HEK293 (cell line): ENCODE data around the gene KLK4.

Experiments used
- HOXC10 ChIP-seq: sonication (generic); formaldehyde crosslinking; IDR thresholded peaks from 2 replicates; pipeline ENCODE4 v1.8.1; 2023; ENCODE audit warnings: mild to moderate bottlenecking, missing genetic modification reagents
- KLF16 ChIP-seq: fragments of 450-650 bp; formaldehyde crosslinking; IDR thresholded peaks from 2 replicates; pipeline ENCODE4 v1.5.1; 2017; ENCODE audit warnings: missing biosample characterization, missing genetic modification characterization
- PBX3 ChIP-seq: sonication (generic); formaldehyde crosslinking; IDR thresholded peaks from 2 replicates; pipeline ENCODE4 v1.8.1; 2022; ENCODE audit warnings: mild to moderate bottlenecking, moderate library complexity, missing genetic modification reagents
- REST ChIP-seq: fragments of 450-650 bp; formaldehyde crosslinking; IDR thresholded peaks from 2 replicates; pipeline ENCODE4 v1.5.1; 2016; ENCODE audit warnings: missing biosample characterization, missing genetic modification characterization
- SETDB1 ChIP-seq: IDR thresholded peaks from one replicate; pipeline ENCODE4 v1.6.1; 2017; ENCODE audit warnings: mild to moderate bottlenecking, low read length, moderate library complexity, mixed read lengths; ENCODE audit not compliant: insufficient read length
- ZNF513 ChIP-seq: fragments of 450-650 bp; IDR thresholded peaks from 2 replicates; pipeline ENCODE4 v1.5.1; 2018; ENCODE audit warnings: missing biosample characterization, missing genetic modification characterization
- ZNF561 ChIP-seq: fragments of 450-650 bp; IDR thresholded peaks from 2 replicates; pipeline ENCODE4 v1.5.1; 2018; ENCODE audit warnings: missing biosample characterization, missing genetic modification characterization, borderline replicate concordance
- ZNF660 ChIP-seq: fragments of 450-650 bp; IDR thresholded peaks from 2 replicates; pipeline ENCODE4 v1.5.1; 2018; ENCODE audit warnings: missing biosample characterization, mild to moderate bottlenecking, missing genetic modification characterization
- ZNF76 ChIP-seq: fragments of 450-650 bp; formaldehyde crosslinking; IDR thresholded peaks from 2 replicates; pipeline ENCODE4; 2016; ENCODE audit warnings: low read depth, missing biosample characterization, missing genetic modification characterization, borderline replicate concordance
- TF ChIP-seq, protein P1 (sequence below): fragments of 450-650 bp; formaldehyde crosslinking; IDR thresholded peaks from 2 replicates; pipeline ENCODE4 v1.5.1; 2016; ENCODE audit warnings: missing biosample characterization, missing genetic modification characterization

DNA sequence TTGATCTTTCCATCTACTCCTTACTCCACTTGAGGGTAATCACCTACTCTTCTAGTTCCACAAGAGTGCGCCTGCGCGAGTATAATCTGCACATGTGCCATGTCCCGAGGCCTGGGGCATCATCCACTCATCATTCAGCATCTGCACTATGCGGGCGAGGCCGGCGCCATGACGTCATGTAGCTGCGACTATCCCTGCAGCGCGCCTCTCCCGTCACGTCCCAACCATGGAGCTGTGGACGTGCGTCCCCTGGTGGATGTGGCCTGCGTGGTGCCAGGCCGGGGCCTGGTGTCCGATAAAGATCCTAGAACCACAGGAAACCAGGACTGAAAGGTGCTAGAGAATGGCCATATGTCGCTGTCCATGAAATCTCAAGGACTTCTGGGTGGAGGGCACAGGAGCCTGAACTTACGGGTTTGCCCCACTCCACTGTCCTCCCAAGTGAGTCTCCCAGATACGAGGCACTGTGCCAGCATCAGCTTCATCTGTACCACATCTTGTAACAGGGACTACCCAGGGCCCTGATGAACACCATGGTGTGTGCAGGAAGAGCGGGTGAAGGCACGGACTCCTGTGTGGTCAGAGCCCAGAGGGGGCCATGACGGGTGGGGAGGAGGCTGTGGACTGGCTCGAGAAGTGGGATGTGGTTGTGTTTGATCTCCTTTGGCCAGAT, 40.6 kb downstream of the KLK4 start:
- TF ChIP-seq ZNF561 (tag by site-specific recombination): no peak
- TF ChIP-seq PBX3 (CRISPR knock-in tag): no peak
- TF ChIP-seq, protein P1, sequence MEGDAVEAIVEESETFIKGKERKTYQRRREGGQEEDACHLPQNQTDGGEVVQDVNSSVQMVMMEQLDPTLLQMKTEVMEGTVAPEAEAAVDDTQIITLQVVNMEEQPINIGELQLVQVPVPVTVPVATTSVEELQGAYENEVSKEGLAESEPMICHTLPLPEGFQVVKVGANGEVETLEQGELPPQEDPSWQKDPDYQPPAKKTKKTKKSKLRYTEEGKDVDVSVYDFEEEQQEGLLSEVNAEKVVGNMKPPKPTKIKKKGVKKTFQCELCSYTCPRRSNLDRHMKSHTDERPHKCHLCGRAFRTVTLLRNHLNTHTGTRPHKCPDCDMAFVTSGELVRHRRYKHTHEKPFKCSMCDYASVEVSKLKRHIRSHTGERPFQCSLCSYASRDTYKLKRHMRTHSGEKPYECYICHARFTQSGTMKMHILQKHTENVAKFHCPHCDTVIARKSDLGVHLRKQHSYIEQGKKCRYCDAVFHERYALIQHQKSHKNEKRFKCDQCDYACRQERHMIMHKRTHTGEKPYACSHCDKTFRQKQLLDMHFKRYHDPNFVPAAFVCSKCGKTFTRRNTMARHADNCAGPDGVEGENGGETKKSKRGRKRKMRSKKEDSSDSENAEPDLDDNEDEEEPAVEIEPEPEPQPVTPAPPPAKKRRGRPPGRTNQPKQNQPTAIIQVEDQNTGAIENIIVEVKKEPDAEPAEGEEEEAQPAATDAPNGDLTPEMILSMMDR (tag by site-specific recombination): no peak
- no peak for TF ChIP-seq SETDB1
- no peak for TF ChIP-seq ZNF513
- no peak for TF ChIP-seq KLF16 (tag by site-specific recombination)
- TF ChIP-seq REST (tag by site-specific recombination): no peak
- no peak for TF ChIP-seq HOXC10 (CRISPR knock-in tag)
- no peak for TF ChIP-seq ZNF660 (tag by site-specific recombination)
- TF ChIP-seq ZNF76 (tag by site-specific recombination): no peak
